ENCODE data around the gene FOXN3.
"Not testable (repeated sequence)": the region's sequence is repeated elsewhere in the genome, so short reads cannot be mapped to it uniquely, and the experiment has no call there.

The FOXN3 gene

DNA sequence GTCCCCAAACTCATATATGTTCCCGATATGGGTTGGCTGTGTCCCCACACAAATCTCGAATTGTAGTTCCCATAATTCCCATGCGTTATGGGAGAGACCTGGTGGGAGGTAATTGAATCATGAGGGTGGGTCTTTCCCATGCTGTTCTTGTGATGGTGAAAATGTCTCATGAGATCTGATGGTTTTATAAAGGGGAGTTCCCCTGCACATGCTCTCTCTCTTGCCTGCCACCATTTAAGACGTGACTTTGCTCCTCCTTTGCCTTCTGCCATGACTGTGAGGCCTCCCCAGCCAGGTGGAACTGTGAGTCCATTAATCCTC, 166.4 kb downstream of the FOXN3 start:
- not testable (repeated sequence) for DNase-seq (ENCODE audit: low read depth, low spot score)

- no peak for DNase-seq (ENCODE audit: low read depth, low spot score)
Observed at GRCh38 chr14:89249972-89250654, 166.9 kb downstream of the FOXN3 start.

- peak; percentile 50 for DNase-seq (ENCODE audit: low read depth, low spot score)
Observed at GRCh38 chr14:89249065-89249695, 167.9 kb downstream of the FOXN3 start.

GRCh38 chr14:89248411-89249064, 168.5 kb downstream of the FOXN3 start:
- no peak for DNase-seq (ENCODE audit: low read depth, low spot score)

- no peak for DNase-seq (ENCODE audit: low read depth, low spot score)
Observed at GRCh38 chr14:89247457-89248122, 169.4 kb downstream of the FOXN3 start.

DNA sequence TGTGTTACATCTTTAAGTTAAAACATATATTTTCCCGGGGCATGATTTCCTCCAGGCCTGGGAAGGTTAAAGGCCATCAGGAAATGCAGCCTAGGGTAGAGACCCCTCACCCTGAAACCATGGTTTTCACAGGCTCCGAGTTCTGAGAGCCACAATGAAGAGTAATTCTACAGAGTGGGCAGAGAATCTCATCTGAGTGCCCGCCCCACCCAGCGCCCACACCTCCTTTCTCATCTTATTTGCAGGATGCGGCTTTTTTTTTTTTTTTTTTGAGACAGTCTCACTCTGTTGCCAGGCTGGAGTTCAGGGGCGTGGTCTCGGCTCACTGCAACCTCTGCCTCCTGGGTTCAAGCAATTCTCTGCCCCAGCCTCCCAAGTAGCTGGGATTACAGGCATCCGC, 170.7 kb downstream of the FOXN3 start:
- no peak for DNase-seq (ENCODE audit: low read depth, low spot score)

DNA sequence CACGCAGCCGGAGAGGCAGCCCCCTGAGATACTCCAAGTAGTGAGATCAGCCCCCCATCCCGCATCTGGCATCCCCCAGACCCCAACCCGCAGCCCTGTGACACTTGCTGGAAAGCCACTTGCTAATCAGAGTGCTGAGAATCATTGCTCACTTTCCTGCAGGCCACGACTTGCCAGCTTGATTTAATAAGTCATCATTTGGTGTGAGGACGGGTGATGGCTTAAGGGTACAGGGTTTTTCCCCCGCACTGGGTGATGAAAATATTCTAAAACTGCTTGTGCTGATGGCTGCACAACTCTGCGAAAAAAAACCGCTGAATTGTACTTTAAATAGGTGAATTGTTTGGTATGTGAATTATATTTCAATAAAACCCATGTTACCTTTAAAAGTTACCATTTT, 171.2 kb downstream of the FOXN3 start:
- DNase-seq (ENCODE audit: low read depth, low spot score): no peak

DNA sequence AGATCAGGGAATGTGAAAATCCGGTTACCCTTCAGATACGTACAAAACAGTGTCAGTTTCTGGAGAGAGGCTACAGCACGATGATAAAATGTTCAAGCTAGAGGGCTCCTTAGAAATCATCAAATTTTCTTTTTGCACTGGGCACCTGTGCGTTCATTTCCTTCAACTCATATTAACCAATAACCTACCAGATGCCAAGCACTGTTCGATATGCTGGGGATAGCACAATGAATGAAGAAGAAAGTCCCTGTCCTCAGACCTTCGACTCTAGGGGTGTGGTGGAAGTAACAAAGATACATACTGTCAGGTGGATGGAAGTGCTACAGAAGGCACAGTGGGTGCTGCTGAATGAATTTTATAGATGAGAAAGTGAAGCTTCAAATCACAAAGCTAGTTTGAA, 172.3 kb downstream of the FOXN3 start:
- no peak for DNase-seq (ENCODE audit: low read depth, low spot score)

DNA sequence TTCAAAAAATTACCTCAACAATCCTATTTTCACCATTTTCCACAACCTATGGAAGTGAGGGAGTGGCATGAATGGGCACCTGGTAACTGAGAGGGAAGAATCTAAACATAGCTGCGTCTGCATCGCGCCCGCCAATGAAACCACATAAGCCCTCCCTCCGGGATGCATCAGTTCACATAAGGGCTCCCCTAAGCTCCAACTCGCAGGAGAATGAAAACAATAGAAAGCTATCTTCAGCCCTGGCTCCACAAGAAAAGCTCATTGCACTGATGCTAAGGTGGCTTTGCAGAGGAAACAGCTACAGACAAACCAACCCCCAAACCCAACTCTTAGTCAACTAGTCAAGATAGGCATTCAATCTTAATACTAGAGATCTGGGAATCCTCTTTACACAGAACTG, 173.3 kb downstream of the FOXN3 start:
- DNase-seq (ENCODE audit: low read depth, low spot score): no peak

GRCh38 chr14:89243286-89243685, 173.7 kb downstream of the FOXN3 start:
- no peak for DNase-seq (ENCODE audit: low read depth, low spot score)

- DNase-seq (ENCODE audit: low read depth, low spot score): no peak
Observed at GRCh38 chr14:89242652-89243279, 174.3 kb downstream of the FOXN3 start.

DNA sequence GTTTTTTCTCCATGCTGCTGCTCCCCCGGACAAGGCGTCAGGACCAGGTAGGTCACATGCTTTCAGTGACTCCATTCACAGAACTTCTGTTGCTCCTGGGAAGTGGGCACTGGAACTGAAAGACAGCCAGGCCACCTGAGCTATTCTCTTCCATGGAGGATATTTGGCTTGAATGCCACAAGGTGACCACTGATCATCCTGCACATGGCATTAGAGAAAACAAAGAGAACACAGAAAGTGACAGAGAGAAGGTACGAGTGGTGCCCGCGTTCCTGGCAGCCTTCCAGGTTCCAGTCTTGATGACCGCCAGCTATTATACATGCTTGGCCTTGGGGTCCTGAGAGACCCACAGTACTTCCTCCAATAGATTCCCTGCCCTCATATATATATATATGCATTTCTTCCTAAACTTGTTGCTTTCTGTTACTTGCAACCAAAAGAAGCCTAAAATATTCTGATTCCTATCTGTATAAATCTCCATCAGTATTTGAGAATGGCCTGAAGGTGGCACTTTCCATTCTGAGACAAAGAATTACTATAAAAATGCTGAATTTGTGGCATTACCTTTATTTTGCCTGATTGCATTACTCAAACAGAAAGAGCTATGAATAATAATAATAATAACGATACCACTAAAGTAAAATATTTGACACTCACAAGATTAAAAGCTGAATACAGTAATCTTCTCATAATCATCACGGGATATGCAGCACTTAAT, 174.9 kb downstream of the FOXN3 start:
- no peak for DNase-seq (ENCODE audit: low read depth, low spot score)

- no peak for DNase-seq (ENCODE audit: low read depth, low spot score)
Observed at GRCh38 chr14:89241257-89241656, 175.8 kb downstream of the FOXN3 start.

DNA sequence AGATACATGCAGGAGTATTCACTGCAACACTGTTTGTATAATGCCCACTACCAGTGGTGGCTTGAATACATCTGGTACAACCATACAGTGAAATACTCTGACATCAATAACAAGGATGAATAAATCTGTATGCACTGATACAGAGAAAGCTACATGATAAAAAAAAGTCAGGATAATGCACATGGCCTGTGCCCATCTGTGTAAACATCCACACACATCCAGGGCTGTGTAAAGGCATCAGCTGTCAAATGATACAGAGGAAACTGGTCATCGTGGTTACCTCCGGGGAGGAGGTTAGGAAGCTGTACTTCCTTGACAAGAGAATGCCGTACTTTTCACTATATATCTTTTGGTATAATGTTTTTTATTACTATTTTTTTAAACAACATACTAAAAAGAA, 176.6 kb downstream of the FOXN3 start:
- DNase-seq (ENCODE audit: low read depth, low spot score): no peak

DNA sequence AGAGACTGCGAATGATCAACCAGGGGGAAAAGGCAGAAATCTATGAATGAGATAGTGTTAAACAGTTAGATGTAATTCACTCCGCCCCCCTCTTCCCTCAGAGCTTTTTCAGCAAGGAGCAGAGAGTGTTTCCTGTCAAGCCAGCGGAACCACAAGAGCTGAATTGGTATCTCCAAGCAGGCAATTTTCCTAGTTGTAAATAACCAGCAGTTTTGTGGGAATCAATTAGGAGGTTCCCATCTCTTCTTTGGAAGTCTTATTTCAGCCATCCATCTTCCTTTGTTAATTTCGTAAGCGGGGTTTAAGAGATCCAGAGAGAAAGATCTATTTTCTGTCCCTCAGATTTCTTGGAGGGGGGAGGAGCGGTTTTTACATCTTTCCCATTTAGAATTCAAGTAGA, 178.0 kb downstream of the FOXN3 start:
- DNase-seq (ENCODE audit: low read depth, low spot score): no peak

- DNase-seq (ENCODE audit: low read depth, low spot score): no peak
Observed at GRCh38 chr14:89237921-89238529, 179.0 kb downstream of the FOXN3 start.

GRCh38 chr14:89236851-89237250, 180.2 kb downstream of the FOXN3 start:
- no peak for DNase-seq (ENCODE audit: low read depth, low spot score)

- no peak for DNase-seq (ENCODE audit: low read depth, low spot score)
Observed at GRCh38 chr14:89233184-89233583, 183.8 kb downstream of the FOXN3 start.

GRCh38 chr14:89232265-89233070, 184.6 kb downstream of the FOXN3 start:
- DNase-seq (ENCODE audit: low read depth, low spot score): no peak

- no peak for DNase-seq (ENCODE audit: low read depth, low spot score)
Observed at GRCh38 chr14:89231426-89232113, 185.5 kb downstream of the FOXN3 start.
